Measurements from ENCODE around the gene PDE1A. TPM values are rescaled to one million over a fixed set of nuclear protein-coding genes. Genes with fewer than 3 reads are reported as not detected.

Gene PDE1A
- total RNA-seq, 1 experiment from 2014 or later, result not detected

DNA sequence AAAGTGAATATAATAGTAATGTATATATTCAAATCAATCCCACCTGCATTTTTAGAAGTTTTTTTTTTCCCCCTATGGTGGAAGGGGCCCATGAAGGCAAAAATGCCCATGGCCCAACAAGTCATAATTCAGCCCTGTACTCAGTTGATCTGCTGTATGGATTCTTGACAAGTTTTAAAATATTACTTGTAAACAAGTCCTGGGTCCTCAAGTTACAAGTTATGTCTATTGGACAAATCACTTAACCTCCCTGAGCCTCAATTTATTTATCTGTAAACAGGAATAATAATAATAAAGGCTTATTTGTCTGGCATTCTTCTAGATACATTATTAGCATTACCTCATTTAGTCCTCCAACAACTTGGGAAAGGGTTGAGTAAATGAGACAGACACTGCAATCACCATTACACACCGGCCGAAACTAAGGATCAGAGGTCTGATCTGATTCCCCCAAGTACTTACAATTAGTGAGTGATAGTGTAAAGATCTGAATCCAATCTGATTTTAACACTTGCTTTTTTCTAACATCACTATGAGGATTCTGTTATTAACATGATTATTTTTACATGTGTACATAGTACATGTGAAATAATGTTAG, 66.1 kb downstream of the PDE1A start:
- H3K27ac ChIP-seq (ENCODE audit: low read length), result no peak overlapping the region
- POLR2A ChIA-PET (ENCODE audit: unreplicated experiment), result no interaction called here
- peaks cover 7% of the 10 kb centered on the region; the same call in 1 of the 2 replicates for H3K27me3 ChIP-seq (ENCODE audit: low read length)
- TF ChIP-seq, protein P1, sequence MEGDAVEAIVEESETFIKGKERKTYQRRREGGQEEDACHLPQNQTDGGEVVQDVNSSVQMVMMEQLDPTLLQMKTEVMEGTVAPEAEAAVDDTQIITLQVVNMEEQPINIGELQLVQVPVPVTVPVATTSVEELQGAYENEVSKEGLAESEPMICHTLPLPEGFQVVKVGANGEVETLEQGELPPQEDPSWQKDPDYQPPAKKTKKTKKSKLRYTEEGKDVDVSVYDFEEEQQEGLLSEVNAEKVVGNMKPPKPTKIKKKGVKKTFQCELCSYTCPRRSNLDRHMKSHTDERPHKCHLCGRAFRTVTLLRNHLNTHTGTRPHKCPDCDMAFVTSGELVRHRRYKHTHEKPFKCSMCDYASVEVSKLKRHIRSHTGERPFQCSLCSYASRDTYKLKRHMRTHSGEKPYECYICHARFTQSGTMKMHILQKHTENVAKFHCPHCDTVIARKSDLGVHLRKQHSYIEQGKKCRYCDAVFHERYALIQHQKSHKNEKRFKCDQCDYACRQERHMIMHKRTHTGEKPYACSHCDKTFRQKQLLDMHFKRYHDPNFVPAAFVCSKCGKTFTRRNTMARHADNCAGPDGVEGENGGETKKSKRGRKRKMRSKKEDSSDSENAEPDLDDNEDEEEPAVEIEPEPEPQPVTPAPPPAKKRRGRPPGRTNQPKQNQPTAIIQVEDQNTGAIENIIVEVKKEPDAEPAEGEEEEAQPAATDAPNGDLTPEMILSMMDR (conservative IDR thresholded peaks at IDR 0.05; ENCODE audit: low read depth, low read length), result no peak
- no peak for TF ChIP-seq EZH2phosphoT487 (IDR thresholded peaks at IDR 0.05; ENCODE audit: borderline replicate concordance, low read length)
- no peak for TF ChIP-seq EZH2 (IDR thresholded peaks at IDR 0.05; ENCODE audit: low read length, unreplicated experiment)
- DNase-seq (no peak), ATAC-seq (no peak)
- H3K9me2 ChIP-seq (replicated peaks; ENCODE audit: low read length), result no peaks in the 10 kb centered on the region
- no peaks in the 10 kb centered on the region for H4K20me1 ChIP-seq (ENCODE audit: low read length)
- no peaks in the 10 kb centered on the region for H3K79me2 ChIP-seq (ENCODE audit: low read length)
- H3K9ac ChIP-seq (ENCODE audit: low read length), result no peak overlapping the region
- H3F3A ChIP-seq (ENCODE audit: low read length, unreplicated experiment), result no peaks in the 10 kb centered on the region
- intact Hi-C loops (cut with micrococcal nuclease), result no loop called here
- no peaks in the 10 kb centered on the region for H3K36me3 ChIP-seq (ENCODE audit: low read depth, low read length)
- H3K4me2 ChIP-seq (ENCODE audit: low read length), result no peak overlapping the region
- no peaks in the 10 kb centered on the region for H3K4me1 ChIP-seq (ENCODE audit: insufficient read depth, low read length)
- CTCF ChIA-PET, result no interaction called here
- H3K9me3 ChIP-seq (ENCODE audit: low read length), result no peaks in the 10 kb centered on the region
- H3K4me3 ChIP-seq (ENCODE audit: low read length), result no peak overlapping the region
- no TSS peak for BruUV-seq (replicated peaks)
- H2AFZ ChIP-seq (ENCODE audit: low read length), result no peak overlapping the region

DNA sequence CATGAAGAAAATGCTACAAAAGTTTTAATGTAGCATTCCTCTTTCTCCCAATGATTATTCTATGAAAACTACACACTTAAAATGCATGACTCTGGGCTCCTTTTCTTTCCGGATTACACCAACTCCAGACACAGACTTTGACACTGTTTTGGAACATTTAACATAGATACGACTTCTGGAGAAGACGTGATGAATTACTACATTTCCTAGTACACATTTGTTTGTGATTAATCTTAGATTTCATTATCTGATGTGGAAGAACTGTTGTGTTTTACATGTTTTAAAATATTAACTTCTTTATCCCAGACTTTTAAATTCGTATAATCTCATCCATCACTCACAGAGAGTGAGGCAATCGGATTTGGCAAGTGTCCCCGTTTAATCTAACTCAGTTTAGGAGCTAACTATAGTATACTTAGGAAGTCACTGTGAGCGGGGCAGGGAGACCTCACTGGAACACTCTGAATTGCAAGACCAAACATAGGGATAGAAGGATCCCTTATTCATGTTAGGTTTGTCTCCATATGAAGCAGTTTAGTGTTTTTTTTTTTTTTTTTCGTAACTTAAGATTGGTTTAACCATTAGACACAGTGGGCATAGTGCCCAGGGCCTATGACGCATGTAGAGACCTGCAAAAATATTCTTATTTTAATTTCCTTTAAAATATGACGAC, 66.7 kb downstream of the PDE1A start:
- Histone ChIP-seq H3K4me2 (ENCODE audit: low read length) (no peak overlapping the region), H3K36me3 (ENCODE audit: low read depth, low read length) (no peaks in the 10 kb centered on the region), H3K27me3 (ENCODE audit: low read length) (peaks cover 7% of the 10 kb centered on the region; the same call in 1 of the 2 replicates), H3K4me1 (ENCODE audit: insufficient read depth, low read length) (no peaks in the 10 kb centered on the region), H3K9me2 (replicated peaks; ENCODE audit: low read length) (no peaks in the 10 kb centered on the region), H4K20me1 (ENCODE audit: low read length) (no peaks in the 10 kb centered on the region), H3F3A (ENCODE audit: low read length, unreplicated experiment) (no peaks in the 10 kb centered on the region), H3K9me3 (ENCODE audit: low read length) (no peaks in the 10 kb centered on the region), H2AFZ (ENCODE audit: low read length) (no peak overlapping the region), H3K9ac (ENCODE audit: low read length) (no peak overlapping the region), H3K27ac (ENCODE audit: low read length) (no peak overlapping the region), H3K79me2 (ENCODE audit: low read length) (no peaks in the 10 kb centered on the region), H3K4me3 (ENCODE audit: low read length) (no peak overlapping the region)
- intact Hi-C loops (cut with micrococcal nuclease), result no loop called here
- ChIA-PET POLR2A (ENCODE audit: unreplicated experiment) (no interaction called here), CTCF (no interaction called here)
- DNase-seq (peak; percentile 15), ATAC-seq (no peak)
- no TSS peak for BruUV-seq (replicated peaks)
- TF ChIP-seq, protein P1 (conservative IDR thresholded peaks at IDR 0.05; ENCODE audit: low read depth, low read length), result no peak
- TF ChIP-seq EZH2phosphoT487 (IDR thresholded peaks at IDR 0.05; ENCODE audit: borderline replicate concordance, low read length), result no peak
- no peak for TF ChIP-seq EZH2 (IDR thresholded peaks at IDR 0.05; ENCODE audit: low read length, unreplicated experiment)

All from PC-3 (cell line).